HG02571 (cell line): ENCODE data around the gene MRPL40.
"Not testable (repeated sequence)": the region's sequence is repeated elsewhere in the genome, so short reads cannot be mapped to it uniquely, and the experiment has no call there.

Experiments used
- ATAC-seq: cut with Tn5 transposase; IDR thresholded peaks from one replicate; pipeline ENCODE4 v1.9.1; 2021; ENCODE audit warnings: mild to moderate bottlenecking, moderate library complexity; ENCODE audit not compliant: unreplicated experiment

The MRPL40 gene

GRCh38 chr22:19438298-19438697 is 6.0 kb downstream of the MRPL40 start:
- ATAC-seq = no peak

GRCh38 chr22:19440411-19441195 is 8.3 kb downstream of the MRPL40 start:
- no peak for ATAC-seq

- no peak for ATAC-seq
Observed at GRCh38 chr22:19442166-19442565, 9.8 kb downstream of the MRPL40 start.

GRCh38 chr22:19443544-19444211 is 11.3 kb downstream of the MRPL40 start:
- no peak for ATAC-seq

GRCh38 chr22:19445279-19445982 is 13.1 kb downstream of the MRPL40 start:
- ATAC-seq = not testable (repeated sequence)

- no peak for ATAC-seq
Observed at GRCh38 chr22:19446603-19447329, 14.4 kb downstream of the MRPL40 start.

GRCh38 chr22:19447330-19448075 is 15.2 kb downstream of the MRPL40 start, which contains the start of gene C22orf39:
TSS of gene C22orf39 (minus strand) at chr22:19447711. CDS start at chr22:19447688, 23 bp downstream.
- peak; percentile 74 for ATAC-seq

- ATAC-seq = peak; percentile 21
Observed at GRCh38 chr22:19448076-19448607, 15.8 kb downstream of the MRPL40 start.

GRCh38 chr22:19448739-19449421 is 16.5 kb downstream of the MRPL40 start:
- no peak for ATAC-seq

- ATAC-seq = no peak
Observed at GRCh38 chr22:19449422-19449767, 17.1 kb downstream of the MRPL40 start.

- no peak for ATAC-seq
Observed at GRCh38 chr22:19450363-19451175, 18.2 kb downstream of the MRPL40 start.

GRCh38 chr22:19451570-19451969 is 19.2 kb downstream of the MRPL40 start:
- ATAC-seq = no peak

- no peak for ATAC-seq
Observed at GRCh38 chr22:19453718-19454117, 21.4 kb downstream of the MRPL40 start.

- no peak for ATAC-seq
Observed at GRCh38 chr22:19454156-19454555, 21.8 kb downstream of the MRPL40 start.

GRCh38 chr22:19455033-19455432 is 22.7 kb downstream of the MRPL40 start:
- no peak for ATAC-seq

GRCh38 chr22:19455585-19456370 is 23.4 kb downstream of the MRPL40 start:
- no peak for ATAC-seq

- no peak for ATAC-seq
Observed at GRCh38 chr22:19456541-19456940, 24.2 kb downstream of the MRPL40 start.
